SK-N-SH (cell line): Measurements from ENCODE around the gene AUTS2. TPM values are rescaled to one million over a fixed set of nuclear protein-coding genes. Genes with fewer than 3 reads are reported as not detected.

Source experiments
- CTCF ChIA-PET: fragments of 300-600, 350-600 bp; formaldehyde crosslinking; extraction: SDS; loops from one replicate; lab custom pipeline; 2021; lab: Yijun Ruan, JAX
- POLR2A ChIA-PET: fragments of 350-600 bp; sonication (Branson Sonifier 250); formaldehyde crosslinking; extraction: SDS; loops from one replicate; lab custom pipeline; 2020; ENCODE audit warnings: antibody characterized with exemption, inconsistent platforms; lab: Yijun Ruan, JAX
- DNase-seq: peaks from one replicate; pipeline ENCODE4 v3.0.0; 2012
- H2AFZ ChIP-seq: fragments of 200-600 bp; sonication (generic); 2 replicates; pipeline ENCODE4 v1.8.1; 2016; ENCODE audit warnings: antibody characterized with exemption, mild to moderate bottlenecking, low read depth
- H3F3A ChIP-seq: fragments of 200-600 bp; sonication (generic); replicated peaks from 2 replicates; pipeline ENCODE3; 2016; ENCODE audit warnings: antibody characterized with exemption, mild to moderate bottlenecking; ENCODE audit not compliant: insufficient read depth
- H3K27ac ChIP-seq, 2 experiments: fragments of 200-500 bp in 1 of 2; fragments of 200-600 bp in 1 of 2; sonication (Bioruptor generic) in 1 of 2; sonication (generic), shearing (Covaris generic) in 1 of 2; 2 replicates each; pipeline versions ENCODE4 v1.5.1 to v1.6.1; 2014 to 2016; ENCODE audit warnings: low read depth in 2 of 2, inconsistent platforms in 1 of 2, low read length in 1 of 2, mild to moderate bottlenecking in 1 of 2, mixed read lengths in 1 of 2
- H3K27me3 ChIP-seq: fragments of 200-600 bp; sonication (generic), shearing (Covaris generic); 2 replicates; pipeline ENCODE4 v1.6.1; 2016; ENCODE audit warnings: mixed run types; ENCODE audit not compliant: insufficient read depth
- H3K36me3 ChIP-seq, 2 experiments: fragments of 200-500 bp in 1 of 2; fragments of 200-600 bp in 1 of 2; sonication (Bioruptor generic) in 1 of 2; sonication (generic) in 1 of 2; replicated peaks in 1 of 2; 2 replicates each; pipeline versions ENCODE3 to v1.5.1; 2014 to 2016; ENCODE audit warnings: low read length in 1 of 2, mild to moderate bottlenecking in 1 of 2; ENCODE audit not compliant: insufficient read depth in 2 of 2, control insufficient read depth in 1 of 2
- H3K4me1 ChIP-seq, 2 experiments: fragments of 200-500 bp in 1 of 2; fragments of 200-600 bp in 1 of 2; sonication (Bioruptor generic) in 1 of 2; sonication (generic), shearing (Covaris generic) in 1 of 2; 2 replicates each; pipeline versions ENCODE4 v1.5.1 to v1.6.1; 2014 to 2016; ENCODE audit warnings: low read depth in 1 of 2, low read length in 1 of 2, mixed run types in 1 of 2; ENCODE audit not compliant: insufficient read depth in 2 of 2, control insufficient read depth in 1 of 2
- H3K4me2 ChIP-seq: fragments of 200-600 bp; sonication (generic), shearing (Covaris generic); 2 replicates; pipeline ENCODE4 v1.6.1; 2017; ENCODE audit warnings: mixed run types
- H3K4me3 ChIP-seq, 2 experiments: fragments of 200-500 bp in 1 of 2; fragments of 200-600 bp in 1 of 2; sonication (Bioruptor generic) in 1 of 2; sonication (generic), shearing (Covaris generic) in 1 of 2; 2 replicates each; pipeline versions ENCODE4 v1.5.1 to v1.8.1; 2014 to 2016; ENCODE audit warnings: low read depth in 2 of 2, inconsistent platforms in 1 of 2, low read length in 1 of 2, mild to moderate bottlenecking in 1 of 2, mixed read lengths in 1 of 2, moderate library complexity in 1 of 2
- H3K79me2 ChIP-seq: fragments of 200-600 bp; sonication (generic); 2 replicates; pipeline ENCODE4 v1.8.1; 2017; ENCODE audit warnings: mild to moderate bottlenecking; ENCODE audit not compliant: insufficient read depth
- H3K9ac ChIP-seq: fragments of 200-600 bp; sonication (generic); 2 replicates; pipeline ENCODE4 v1.6.1; 2017; ENCODE audit warnings: mixed run types
- H3K9me2 ChIP-seq: fragments of 200-600 bp; sonication (generic); 2 replicates; pipeline ENCODE4 v1.6.1; 2017; ENCODE audit warnings: mixed run types
- H3K9me3 ChIP-seq: fragments of 200-600 bp; sonication (generic); 2 replicates; pipeline ENCODE4 v1.6.1; 2017; ENCODE audit warnings: mixed run types, mild to moderate bottlenecking, moderate library complexity
- H4K20me1 ChIP-seq: fragments of 200-600 bp; sonication (generic); 2 replicates; pipeline ENCODE4 v1.6.1; 2017; ENCODE audit warnings: mild to moderate bottlenecking, mixed run types; ENCODE audit not compliant: insufficient read depth
- CHD2 ChIP-seq: fragments of 150-350 bp; IDR thresholded peaks from 2 replicates; pipeline ENCODE4 v1.6.1; 2018; ENCODE audit warnings: low read length; ENCODE audit not compliant: partially characterized antibody
- EZH2phosphoT487 ChIP-seq: fragments of 200-600 bp; sonication (generic); IDR thresholded peaks from 2 replicates; pipeline ENCODE4 v1.6.1; 2017; ENCODE audit warnings: low read depth, mixed run types, mild to moderate bottlenecking, antibody characterized with exemption, moderate library complexity, borderline replicate concordance
- FOXJ3 ChIP-seq: sonication (generic); formaldehyde crosslinking; IDR thresholded peaks from 2 replicates; pipeline ENCODE4 v1.5.1; 2020; ENCODE audit warnings: mild to moderate bottlenecking, missing genetic modification reagents
- GABPA ChIP-seq: IDR thresholded peaks from 2 replicates; pipeline ENCODE4 v1.4.0; 2012; ENCODE audit warnings: low read depth, mild to moderate bottlenecking
- MEF2A ChIP-seq: IDR thresholded peaks from 2 replicates; pipeline ENCODE4 v1.4.0; 2012; ENCODE audit warnings: low read depth, borderline replicate concordance
- MXI1 ChIP-seq: IDR thresholded peaks from 2 replicates; pipeline ENCODE4 v1.6.1; 2012; ENCODE audit warnings: mild to moderate bottlenecking, low read depth, low read length, improper control_type of control experiment
- RAD21 ChIP-seq: IDR thresholded peaks from 2 replicates; pipeline ENCODE4 v1.6.1; 2012; ENCODE audit warnings: mild to moderate bottlenecking, low read length
- RFX5 ChIP-seq: IDR thresholded peaks from 2 replicates; pipeline ENCODE4 v1.6.1; 2012; ENCODE audit warnings: mild to moderate bottlenecking, improper control_type of control experiment, low read length
- SMC3 ChIP-seq: IDR thresholded peaks from 2 replicates; pipeline ENCODE4 v1.6.1; 2012; ENCODE audit warnings: low read depth, low read length, improper control_type of control experiment
- TCF12 ChIP-seq: IDR thresholded peaks from 2 replicates; pipeline ENCODE4 v1.4.0; 2012
- TEAD4 ChIP-seq: IDR thresholded peaks from 2 replicates; pipeline ENCODE4 v1.4.0; 2012; ENCODE audit warnings: mild to moderate bottlenecking, borderline replicate concordance; ENCODE audit not compliant: insufficient read depth
- YY1 ChIP-seq: IDR thresholded peaks from 2 replicates; pipeline ENCODE4 v1.4.0; 2012; ENCODE audit warnings: low read depth, mild to moderate bottlenecking
- WGBS: methylation state at CpG from one replicate; pipeline ENCODE4 v1.1.6; 2017; ENCODE audit warnings: low lambda C conversion rate; 5-methylcytosine and 5-hydroxymethylcytosine counted together
- polyA plus RNA-seq, 3 experiments: library from polyadenylated mRNA; depleted of rRNA; stranded (reverse); fragments of >200 nt; gene quantifications; 2 replicates each; pipeline ENCODE4 v1.2.3, GENCODE V29; 2012
- TF ChIP-seq, protein P1 (sequence below): IDR thresholded peaks from 2 replicates; pipeline ENCODE4 v1.4.0; 2012; ENCODE audit warnings: low read depth, borderline replicate concordance
- TF ChIP-seq, protein P2 (sequence below): IDR thresholded peaks from 2 replicates; pipeline ENCODE4 v1.4.0; 2012; ENCODE audit warnings: low read depth
- TF ChIP-seq, protein P3 (sequence below): fragments of 150-350 bp; IDR thresholded peaks from 2 replicates; pipeline ENCODE4 v1.6.1; 2017; ENCODE audit warnings: antibody characterized with exemption, low read length, low read depth, borderline replicate concordance
- TF ChIP-seq, protein P4 (sequence below): fragments of 200-600 bp; sonication (generic); IDR thresholded peaks from 2 replicates; pipeline ENCODE4 v1.6.1; 2017; ENCODE audit warnings: antibody characterized with exemption, mild to moderate bottlenecking, moderate library complexity
- TF ChIP-seq, protein P5 (sequence below): IDR thresholded peaks from 2 replicates; pipeline ENCODE4 v1.4.0; 2012; ENCODE audit warnings: low read depth, borderline replicate concordance

Gene AUTS2
- polyA plus RNA-seq, 1 of the 3 experiments (the other 2 are of a cell fraction), result 15.6 TPM

DNA sequence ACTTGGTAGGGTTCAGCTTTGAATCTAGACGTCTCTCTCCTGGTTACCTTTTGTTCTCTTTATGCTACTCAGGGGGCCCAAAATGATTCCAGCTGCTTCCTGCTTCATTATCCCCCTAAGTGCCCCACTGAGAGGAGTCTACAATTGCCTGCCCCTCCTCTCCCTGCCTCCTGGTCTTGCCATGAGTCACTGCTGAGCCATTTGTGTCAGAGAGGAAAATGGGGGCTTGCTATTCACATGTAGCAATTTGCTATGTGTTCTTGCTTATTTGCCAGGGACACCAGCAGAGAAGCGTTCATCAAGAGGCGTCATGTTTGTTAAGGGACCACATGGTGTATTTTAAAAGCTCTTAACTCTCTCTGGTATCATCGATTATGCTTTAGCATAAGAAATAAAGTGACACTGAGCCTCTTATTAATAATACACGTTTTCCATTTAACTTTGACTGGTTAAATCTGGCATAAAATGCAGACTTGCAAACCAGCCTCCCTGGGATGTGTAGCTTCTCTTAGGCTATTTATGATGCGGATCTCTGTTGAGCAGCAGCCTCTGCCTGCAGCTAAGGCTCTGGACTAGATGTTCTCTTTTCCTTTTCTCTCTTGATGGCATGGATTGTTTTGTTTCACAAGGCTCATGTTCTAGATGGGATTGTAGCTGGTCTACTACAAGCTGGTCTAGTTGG is 239.3 kb downstream of the AUTS2 start (continued):
- TF ChIP-seq, protein P1, sequence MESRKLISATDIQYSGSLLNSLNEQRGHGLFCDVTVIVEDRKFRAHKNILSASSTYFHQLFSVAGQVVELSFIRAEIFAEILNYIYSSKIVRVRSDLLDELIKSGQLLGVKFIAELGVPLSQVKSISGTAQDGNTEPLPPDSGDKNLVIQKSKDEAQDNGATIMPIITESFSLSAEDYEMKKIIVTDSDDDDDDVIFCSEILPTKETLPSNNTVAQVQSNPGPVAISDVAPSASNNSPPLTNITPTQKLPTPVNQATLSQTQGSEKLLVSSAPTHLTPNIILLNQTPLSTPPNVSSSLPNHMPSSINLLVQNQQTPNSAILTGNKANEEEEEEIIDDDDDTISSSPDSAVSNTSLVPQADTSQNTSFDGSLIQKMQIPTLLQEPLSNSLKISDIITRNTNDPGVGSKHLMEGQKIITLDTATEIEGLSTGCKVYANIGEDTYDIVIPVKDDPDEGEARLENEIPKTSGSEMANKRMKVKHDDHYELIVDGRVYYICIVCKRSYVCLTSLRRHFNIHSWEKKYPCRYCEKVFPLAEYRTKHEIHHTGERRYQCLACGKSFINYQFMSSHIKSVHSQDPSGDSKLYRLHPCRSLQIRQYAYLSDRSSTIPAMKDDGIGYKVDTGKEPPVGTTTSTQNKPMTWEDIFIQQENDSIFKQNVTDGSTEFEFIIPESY, result 0 out of 2 replicates have a peak, but pooled peaks have one; percentile 35
- TF ChIP-seq, all 33 proteins: peak for 10

DNA sequence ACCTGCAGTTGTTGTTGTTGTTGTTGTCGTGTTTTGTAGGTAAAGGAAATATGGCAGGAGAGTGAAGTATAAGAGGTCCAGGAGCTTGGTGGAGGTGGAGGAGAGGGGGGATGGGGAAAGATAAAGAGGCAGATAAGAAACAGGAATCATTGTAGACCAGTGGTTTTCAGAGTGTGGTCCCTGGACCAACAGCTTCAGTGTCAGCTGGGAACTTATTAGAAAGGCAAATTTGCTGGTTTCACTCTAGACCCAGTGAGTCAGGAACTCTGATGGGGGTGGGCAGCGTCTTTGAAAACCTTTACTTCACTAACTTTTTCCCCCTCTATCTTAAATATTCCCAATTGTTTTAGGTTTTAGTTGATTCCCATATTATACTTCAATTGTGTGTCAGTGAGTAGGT is 241.5 kb downstream of the AUTS2 start:
- Histone ChIP-seq H3K36me3 (no peaks in the 10 kb centered on the region), H3K27ac (no peak overlapping the region), H3K4me1 (peaks cover 18 to 23% of the 10 kb centered on the region in 2 experiments), H3K9ac (no peak overlapping the region), H3K79me2 (0 out of 2 replicates have a peak, but pooled peaks cover 4% of the 10 kb centered on the region), H3K9me2 (no peaks in the 10 kb centered on the region), H4K20me1 (no peaks in the 10 kb centered on the region), H3K27me3 (no peaks in the 10 kb centered on the region), H3F3A (no peaks in the 10 kb centered on the region), H3K4me2 (no peak overlapping the region), H2AFZ (no peak overlapping the region), H3K4me3 (no peak overlapping the region), H3K9me3 (no peaks in the 10 kb centered on the region)
- POLR2A ChIA-PET, result no interaction called here
- CTCF ChIA-PET, result interaction anchor here (1.1 to 2.4 kb wide), 3 partner anchors 8 to 175 kb away, joined by 4 to 7 read pairs (median 5); no protein-coding TSS in a partner anchor
- no peak for DNase-seq
- WGBS, result 73% methylated on average over 2 of the region's 2 CpGs
- TF ChIP-seq TEAD4 (no peak), GABPA (no peak), MXI1 (no peak), CHD2 (no peak), MEF2A (no peak), RFX5 (no peak), EZH2phosphoT487 (no peak), SMC3 (no peak), RAD21 (no peak), TCF12 (no peak), FOXJ3 (CRISPR knock-in tag) (no peak), YY1 (no peak)
- TF ChIP-seq, protein P2, sequence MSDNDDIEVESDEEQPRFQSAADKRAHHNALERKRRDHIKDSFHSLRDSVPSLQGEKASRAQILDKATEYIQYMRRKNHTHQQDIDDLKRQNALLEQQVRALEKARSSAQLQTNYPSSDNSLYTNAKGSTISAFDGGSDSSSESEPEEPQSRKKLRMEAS, result no peak
- TF ChIP-seq, protein P3, sequence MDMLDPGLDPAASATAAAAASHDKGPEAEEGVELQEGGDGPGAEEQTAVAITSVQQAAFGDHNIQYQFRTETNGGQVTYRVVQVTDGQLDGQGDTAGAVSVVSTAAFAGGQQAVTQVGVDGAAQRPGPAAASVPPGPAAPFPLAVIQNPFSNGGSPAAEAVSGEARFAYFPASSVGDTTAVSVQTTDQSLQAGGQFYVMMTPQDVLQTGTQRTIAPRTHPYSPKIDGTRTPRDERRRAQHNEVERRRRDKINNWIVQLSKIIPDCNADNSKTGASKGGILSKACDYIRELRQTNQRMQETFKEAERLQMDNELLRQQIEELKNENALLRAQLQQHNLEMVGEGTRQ, result no peak
- TF ChIP-seq, protein P4, sequence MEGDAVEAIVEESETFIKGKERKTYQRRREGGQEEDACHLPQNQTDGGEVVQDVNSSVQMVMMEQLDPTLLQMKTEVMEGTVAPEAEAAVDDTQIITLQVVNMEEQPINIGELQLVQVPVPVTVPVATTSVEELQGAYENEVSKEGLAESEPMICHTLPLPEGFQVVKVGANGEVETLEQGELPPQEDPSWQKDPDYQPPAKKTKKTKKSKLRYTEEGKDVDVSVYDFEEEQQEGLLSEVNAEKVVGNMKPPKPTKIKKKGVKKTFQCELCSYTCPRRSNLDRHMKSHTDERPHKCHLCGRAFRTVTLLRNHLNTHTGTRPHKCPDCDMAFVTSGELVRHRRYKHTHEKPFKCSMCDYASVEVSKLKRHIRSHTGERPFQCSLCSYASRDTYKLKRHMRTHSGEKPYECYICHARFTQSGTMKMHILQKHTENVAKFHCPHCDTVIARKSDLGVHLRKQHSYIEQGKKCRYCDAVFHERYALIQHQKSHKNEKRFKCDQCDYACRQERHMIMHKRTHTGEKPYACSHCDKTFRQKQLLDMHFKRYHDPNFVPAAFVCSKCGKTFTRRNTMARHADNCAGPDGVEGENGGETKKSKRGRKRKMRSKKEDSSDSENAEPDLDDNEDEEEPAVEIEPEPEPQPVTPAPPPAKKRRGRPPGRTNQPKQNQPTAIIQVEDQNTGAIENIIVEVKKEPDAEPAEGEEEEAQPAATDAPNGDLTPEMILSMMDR, result no peak
- TF ChIP-seq, protein P5, sequence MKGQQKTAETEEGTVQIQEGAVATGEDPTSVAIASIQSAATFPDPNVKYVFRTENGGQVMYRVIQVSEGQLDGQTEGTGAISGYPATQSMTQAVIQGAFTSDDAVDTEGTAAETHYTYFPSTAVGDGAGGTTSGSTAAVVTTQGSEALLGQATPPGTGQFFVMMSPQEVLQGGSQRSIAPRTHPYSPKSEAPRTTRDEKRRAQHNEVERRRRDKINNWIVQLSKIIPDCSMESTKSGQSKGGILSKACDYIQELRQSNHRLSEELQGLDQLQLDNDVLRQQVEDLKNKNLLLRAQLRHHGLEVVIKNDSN, result no peak
